H9 (cell line): Measurements from ENCODE around the gene TNFSF9. TPM values are rescaled to one million over a fixed set of nuclear protein-coding genes. Genes with fewer than 3 reads are reported as not detected.

ENCODE experiments used
- DNase-seq: peaks from one replicate; pipeline ENCODE4 v3.0.0-alpha.2; 2017
- H2AFZ ChIP-seq: one replicate; pipeline ENCODE4 v1.6.1; 2013; ENCODE audit warnings: mild to moderate bottlenecking, low read length, control low read depth, moderate library complexity
- H2AK5ac ChIP-seq: 2 replicates; pipeline ENCODE4 v1.6.1; 2013; ENCODE audit warnings: low read length, control low read depth, mixed read lengths; ENCODE audit not compliant: insufficient read length
- H2BK120ac ChIP-seq: one replicate; pipeline ENCODE4 v1.6.1; 2013; ENCODE audit warnings: low read depth, mild to moderate bottlenecking, low read length, control low read depth, inconsistent platforms; ENCODE audit not compliant: poor library complexity, severe bottlenecking
- H2BK12ac ChIP-seq: 2 replicates; pipeline ENCODE4 v1.6.1; 2013; ENCODE audit warnings: low read length, control low read depth, mixed read lengths, low read depth; ENCODE audit not compliant: insufficient read length
- H2BK15ac ChIP-seq: 2 replicates; pipeline ENCODE4 v1.6.1; 2013; ENCODE audit warnings: low read depth, low read length, control low read depth
- H2BK20ac ChIP-seq: one replicate; pipeline ENCODE4 v1.6.1; 2013; ENCODE audit warnings: low read depth, mild to moderate bottlenecking, low read length, control low read depth, inconsistent platforms; ENCODE audit not compliant: poor library complexity, severe bottlenecking
- H2BK5ac ChIP-seq: 2 replicates; pipeline ENCODE4 v1.6.1; 2013; ENCODE audit warnings: low read length, control low read depth, mixed read lengths; ENCODE audit not compliant: insufficient read length
- H3K14ac ChIP-seq: 2 replicates; pipeline ENCODE4 v1.6.1; 2013; ENCODE audit warnings: low read length, control low read depth; ENCODE audit not compliant: insufficient read depth
- H3K18ac ChIP-seq: 2 replicates; pipeline ENCODE4 v1.6.1; 2013; ENCODE audit warnings: low read depth, mild to moderate bottlenecking, mixed read lengths, low read length, control low read depth; ENCODE audit not compliant: insufficient read length
- H3K23ac ChIP-seq: 2 replicates; pipeline ENCODE4 v1.6.1; 2013; ENCODE audit warnings: low read length, control low read depth, mixed read lengths, low read depth; ENCODE audit not compliant: insufficient read length
- H3K23me2 ChIP-seq: 2 replicates; pipeline ENCODE4 v1.6.1; 2013; ENCODE audit warnings: low read depth, mild to moderate bottlenecking, mixed read lengths, low read length, control low read depth; ENCODE audit not compliant: insufficient read length, poor library complexity, severe bottlenecking
- H3K27ac ChIP-seq: 2 replicates; pipeline ENCODE4 v1.5.1; 2013; ENCODE audit warnings: low read length, control low read depth, mixed read lengths, low read depth; ENCODE audit not compliant: insufficient read length
- H3K27me3 ChIP-seq: 2 replicates; pipeline ENCODE4 v1.6.1; 2013; ENCODE audit warnings: low read length, control low read depth, inconsistent platforms; ENCODE audit not compliant: insufficient read depth
- H3K4ac ChIP-seq: 2 replicates; pipeline ENCODE4 v1.6.1; 2013; ENCODE audit warnings: low read depth, mild to moderate bottlenecking, control low read depth, inconsistent platforms, low read length, moderate library complexity
- H3K4me1 ChIP-seq: 2 replicates; pipeline ENCODE4 v1.6.1; 2013; ENCODE audit warnings: low read length, control low read depth, inconsistent platforms; ENCODE audit not compliant: insufficient read depth
- H3K4me2 ChIP-seq: 2 replicates; pipeline ENCODE4 v1.6.1; 2013; ENCODE audit warnings: low read length, control low read depth, mixed read lengths; ENCODE audit not compliant: insufficient read length, insufficient read depth
- H3K56ac ChIP-seq: 2 replicates; pipeline ENCODE4 v1.6.1; 2013; ENCODE audit warnings: low read depth, mild to moderate bottlenecking, mixed read lengths, low read length, control low read depth; ENCODE audit not compliant: insufficient read length
- H3K79me1 ChIP-seq: 2 replicates; pipeline ENCODE4 v1.6.1; 2013; ENCODE audit warnings: low read depth, mild to moderate bottlenecking, moderate library complexity, low read length, control low read depth, inconsistent platforms; ENCODE audit not compliant: insufficient read depth, poor library complexity, severe bottlenecking
- H3K79me2 ChIP-seq: 2 replicates; pipeline ENCODE4 v1.6.1; 2013; ENCODE audit warnings: low read length, control low read depth, inconsistent platforms; ENCODE audit not compliant: insufficient read depth
- H3K9ac ChIP-seq: 2 replicates; pipeline ENCODE4 v1.6.1; 2013; ENCODE audit warnings: low read length, control low read depth, mixed read lengths; ENCODE audit not compliant: insufficient read length; ENCODE audit errors: extremely low read depth
- H3K9me3 ChIP-seq: one replicate; pipeline ENCODE4 v1.6.1; 2013; ENCODE audit warnings: low read depth, low read length, inconsistent platforms; ENCODE audit not compliant: control insufficient read depth
- H3T11ph ChIP-seq: one replicate; pipeline ENCODE4 v1.6.1; 2013; ENCODE audit warnings: mild to moderate bottlenecking, low read length, control low read depth, inconsistent platforms
- H4K20me1 ChIP-seq: one replicate; pipeline ENCODE4 v1.6.1; 2013; ENCODE audit not compliant: control insufficient read depth, insufficient read length, insufficient read depth
- H4K5ac ChIP-seq: 2 replicates; pipeline ENCODE4 v1.6.1; 2013; ENCODE audit warnings: low read depth, mild to moderate bottlenecking, mixed read lengths, low read length, control low read depth; ENCODE audit not compliant: insufficient read length
- H4K8ac ChIP-seq: replicated peaks from 2 replicates; pipeline ENCODE4 v1.6.1; 2013; ENCODE audit warnings: low read length, control low read depth, mixed read lengths, low read depth; ENCODE audit not compliant: insufficient read length
- H4K91ac ChIP-seq: 2 replicates; pipeline ENCODE4 v1.6.1; 2013; ENCODE audit warnings: low read depth, mild to moderate bottlenecking, moderate library complexity, mixed read lengths, low read length, control low read depth; ENCODE audit not compliant: insufficient read length
- H3K27ac Mint-ChIP-seq, 3 experiments: 2 replicates in 2 of 3; 3 replicates in 1 of 3; pipeline ENCODE4 v1.8.0; 2020 to 2021; ENCODE audit warnings: mixed read lengths in 3 of 3, mild to moderate bottlenecking in 1 of 3, moderate library complexity in 1 of 3
- H3K27me3 Mint-ChIP-seq: 2 replicates; pipeline ENCODE4 v1.8.0; 2021; ENCODE audit warnings: low read depth, mild to moderate bottlenecking, moderate library complexity, mixed read lengths
- H3K36me3 Mint-ChIP-seq, 3 experiments: 2 replicates in 2 of 3; 3 replicates in 1 of 3; pipeline ENCODE4 v1.8.0; 2020 to 2021; ENCODE audit warnings: low read depth in 3 of 3, mixed read lengths in 3 of 3; ENCODE audit not compliant: insufficient read depth in 1 of 3
- H3K4me1 Mint-ChIP-seq, 2 experiments: 2 replicates each; pipeline ENCODE4 v1.8.0; 2020; ENCODE audit warnings: mixed read lengths in 2 of 2
- H3K4me3 Mint-ChIP-seq, 2 experiments: 2 replicates in 1 of 2; 3 replicates in 1 of 2; pipeline ENCODE4 v1.8.0; 2020 to 2021; ENCODE audit warnings: mild to moderate bottlenecking in 2 of 2, mixed read lengths in 2 of 2, moderate library complexity in 1 of 2
- H3K9me3 Mint-ChIP-seq, 2 experiments: 2 replicates in 1 of 2; 3 replicates in 1 of 2; pipeline ENCODE4 v1.8.0; 2020; ENCODE audit warnings: mild to moderate bottlenecking in 2 of 2, mixed read lengths in 2 of 2, moderate library complexity in 1 of 2
- CTCF ChIP-seq: fragments of 200-600 bp; sonication (generic); conservative IDR thresholded peaks from 3 replicates; pipeline ENCODE4 v1.8.0; 2021; ENCODE audit warnings: antibody characterized with exemption, mild to moderate bottlenecking
- WGBS: extraction: QIAGEN DNeasy Blood & Tissue Kit; methylation state at CpG from one replicate; pipeline ENCODE4 v1.1.7; 2013; ENCODE audit warnings: missing lambda C conversion rate, low lambda C conversion rate, mixed read lengths; ENCODE audit not compliant: insufficient read length; ENCODE audit errors: extremely low coverage; 5-methylcytosine and 5-hydroxymethylcytosine counted together
- total RNA-seq: library from RNA; stranded (reverse); gene quantifications from 2 replicates; pipeline ENCODE4 v1.2.1, GENCODE V29; 2021

Gene TNFSF9
- total RNA-seq, 1 experiment from 2014 or later = 1.9 TPM

DNA sequence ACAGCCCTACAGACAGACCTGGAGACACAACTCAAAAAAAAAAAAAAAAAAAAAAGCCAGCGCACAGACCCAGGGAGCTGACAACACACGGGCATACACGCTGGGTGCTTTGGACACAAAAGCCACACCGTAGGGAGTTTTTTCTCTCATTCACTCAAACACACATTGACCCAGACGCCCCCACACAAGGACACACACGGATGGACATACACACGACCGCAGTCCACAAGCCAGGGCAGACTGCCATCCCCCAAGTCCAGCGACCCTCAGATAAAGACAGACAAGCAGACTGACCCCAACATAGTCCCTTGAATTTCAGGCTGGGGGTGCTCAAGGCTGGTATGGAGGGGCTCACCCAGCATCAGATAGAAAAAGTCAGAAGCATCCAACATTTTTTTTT lies 16.7 kb upstream of the TNFSF9 start:
- Histone ChIP-seq H3K79me2 (no peaks in the 10 kb centered on the region), H2AFZ (no peak overlapping the region), H3K23me2 (peaks cover 8% of the 10 kb centered on the region), H3K27me3 (no peaks in the 10 kb centered on the region), H2BK120ac (no peak overlapping the region), H3K9me3 (no peaks in the 10 kb centered on the region), H4K5ac (no peak overlapping the region), H4K20me1 (no peaks in the 10 kb centered on the region), H4K8ac (no peak overlapping the region), H3K79me1 (no peaks in the 10 kb centered on the region), H2BK20ac (no peak overlapping the region), H3T11ph (no peak overlapping the region), H2BK15ac (no peak overlapping the region), H3K4me2 (no peak overlapping the region), H4K91ac (no peak overlapping the region), H3K56ac (no peak overlapping the region), H2BK5ac (no peak overlapping the region), H3K4me1 (peaks cover 4% of the 10 kb centered on the region; the same call in 1 of the 2 replicates), H3K9ac (no peak overlapping the region), H3K4ac (no peak overlapping the region), H3K14ac (no peak overlapping the region), H3K27ac (no peak overlapping the region), H2BK12ac (no peak overlapping the region), H3K23ac (no peak overlapping the region), H3K18ac (no peak overlapping the region), H2AK5ac (no peak overlapping the region)
- no peaks in the 10 kb centered on the region; a peak in 1 of 7 replicates for H3K36me3 Mint-ChIP-seq
- peaks cover 8 to 23% of the 10 kb centered on the region in 2 experiments for H3K4me1 Mint-ChIP-seq
- no CpG with 5 or more reads among the region's 9 CpGs for WGBS
- peaks cover 9% of the 10 kb centered on the region; the same call in 1 of the 2 replicates for H3K27me3 Mint-ChIP-seq
- H3K9me3 Mint-ChIP-seq = no peaks in the 10 kb centered on the region; a peak in 2 of 5 replicates
- DNase-seq = no peak
- no peak overlapping the region for H3K4me3 Mint-ChIP-seq
- TF ChIP-seq CTCF = no peak
- H3K27ac Mint-ChIP-seq = peak overlapping the region in 2 of 3 experiments; percentile 5 to 6; a peak in 2 of 7 replicates
